Fibroblast of skin of left quadriceps (primary cell): Measurements from ENCODE around the gene TRERF1.
A peak's percentile ranks its signal among the peaks of the same experiment; 100 is the strongest.

ENCODE experiments used
- DNase-seq, 2 experiments: peaks; one replicate each; pipeline ENCODE4 v3.0.0-alpha.2; 2013; ENCODE audit warnings: low read depth in 2 of 2

Gene TRERF1

DNA sequence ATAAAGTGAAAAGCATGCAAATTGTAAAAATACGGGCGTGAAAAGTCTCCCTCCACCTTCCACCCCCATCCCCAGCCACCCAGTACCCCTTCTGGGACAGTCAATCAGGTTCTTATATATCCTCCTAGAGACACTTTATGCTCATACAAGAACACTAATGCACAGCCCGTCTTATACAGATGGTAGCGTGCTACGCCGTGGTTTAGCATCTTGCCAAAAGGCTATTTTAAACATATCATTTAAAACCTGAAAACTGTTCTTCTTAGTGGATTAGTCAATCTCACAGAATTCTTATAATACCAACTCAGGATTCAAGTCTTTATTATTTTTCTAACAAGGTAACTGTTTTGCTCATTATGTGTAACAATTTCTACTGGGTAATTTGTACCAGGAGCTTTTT lies 176.8 kb downstream of the TRERF1 start:
- DNase-seq: no peak

DNA sequence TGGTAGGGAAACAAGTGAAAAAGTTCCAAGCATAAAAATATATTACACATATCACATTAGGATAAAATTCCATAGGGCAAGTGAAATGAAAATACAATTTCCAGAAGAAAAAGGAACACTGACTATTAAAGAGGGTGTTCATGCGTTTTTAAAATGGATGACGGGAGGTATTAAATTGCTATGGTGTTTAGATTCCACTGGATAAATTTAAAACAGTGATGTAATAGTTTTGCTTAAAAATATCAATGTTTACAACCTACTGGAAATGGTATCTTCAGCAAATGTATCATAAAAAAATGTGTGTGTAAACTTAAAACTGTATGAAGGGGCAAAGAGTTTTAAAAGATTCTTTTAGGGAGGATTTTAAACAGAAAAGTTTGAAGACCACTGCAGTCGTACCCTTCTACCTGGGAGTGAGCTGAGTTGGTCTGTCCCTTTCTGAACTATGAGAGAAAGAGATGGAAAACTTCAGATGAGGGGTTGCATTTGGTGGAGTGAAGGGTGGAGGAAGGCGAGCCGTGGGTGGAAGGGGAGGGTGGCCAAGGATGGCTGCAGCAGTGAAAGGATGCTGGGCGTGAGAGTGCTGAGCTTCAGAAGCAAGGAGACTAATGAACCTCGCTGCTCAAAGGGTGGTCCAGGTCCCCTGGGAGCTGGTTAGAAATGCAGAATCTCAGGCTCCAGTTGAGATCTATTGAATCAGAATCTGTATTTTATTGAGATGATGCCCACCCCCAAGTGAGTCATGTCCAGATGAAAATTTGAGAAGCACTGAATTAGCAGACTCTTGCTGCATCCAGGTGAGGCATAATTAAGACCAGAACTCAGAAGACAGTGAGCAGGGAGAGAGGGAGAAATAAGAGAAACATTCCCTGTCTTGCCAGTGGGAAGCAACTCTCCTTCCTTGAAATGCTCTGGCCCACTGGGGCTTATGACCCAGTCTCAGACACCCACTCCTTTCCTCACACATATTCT lies 179.6 kb downstream of the TRERF1 start:
- DNase-seq: no peak

DNA sequence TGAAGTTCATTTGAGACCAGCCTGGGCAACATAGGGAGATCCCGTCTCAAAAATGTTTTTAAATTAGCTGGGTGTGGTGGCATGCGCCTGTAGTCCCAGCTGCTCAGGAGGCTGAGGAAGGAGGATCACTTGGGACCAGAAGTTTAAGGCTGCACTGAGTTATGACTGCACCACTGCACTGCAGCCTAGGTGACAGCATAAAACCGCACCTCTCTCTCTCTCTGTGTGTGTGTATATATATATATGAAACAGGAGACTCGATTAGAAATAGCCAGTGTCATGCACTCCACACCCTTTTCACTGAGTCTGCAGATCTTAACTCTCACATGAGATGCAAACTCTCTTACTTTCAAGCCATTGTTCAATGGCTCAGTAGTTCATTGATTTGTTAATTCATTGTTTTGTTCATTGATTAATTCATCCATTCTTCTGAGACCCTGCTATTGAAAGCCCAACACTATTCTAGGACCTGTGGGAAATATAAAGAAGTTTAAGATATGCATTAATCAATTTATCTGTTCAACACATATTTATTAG lies 181.7 kb downstream of the TRERF1 start:
- no peak for DNase-seq

DNA sequence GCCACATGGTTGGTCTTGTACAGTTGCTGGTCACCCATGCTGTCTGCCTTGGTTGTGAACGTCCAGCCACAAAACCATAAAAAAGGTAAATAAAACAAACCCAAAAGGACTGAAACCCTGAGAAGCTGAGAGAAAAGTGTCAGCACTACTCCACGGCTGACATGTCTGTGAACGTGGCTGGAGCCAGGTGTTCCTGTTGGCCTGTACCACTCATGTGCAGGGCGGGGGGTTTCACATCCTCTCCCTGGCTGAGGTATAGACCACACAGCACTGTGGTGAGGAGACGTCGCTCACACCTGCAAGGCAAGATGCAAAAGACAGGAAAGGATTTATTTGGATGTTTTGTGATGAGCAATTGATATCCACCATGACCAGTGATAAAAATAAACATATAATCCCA lies 182.2 kb downstream of the TRERF1 start:
- no peak for DNase-seq

DNA sequence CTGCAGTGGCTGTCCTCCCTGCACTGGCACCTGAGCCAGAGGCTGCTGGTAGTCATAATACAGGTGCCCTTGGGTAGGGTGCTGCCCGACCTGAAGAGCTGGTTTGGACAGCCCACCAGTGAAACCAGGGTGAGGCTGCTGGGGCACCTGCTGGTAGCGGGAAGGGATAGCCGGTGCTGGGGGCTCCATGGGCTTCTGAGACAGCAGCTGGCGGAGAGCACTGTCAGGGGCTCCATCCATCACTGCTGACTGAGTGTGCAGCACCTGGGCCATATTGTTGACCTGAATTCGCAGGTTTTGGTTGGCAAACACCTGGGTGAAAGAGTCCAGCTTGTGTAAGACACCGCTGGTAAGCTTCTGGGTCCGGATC lies 182.9 kb downstream of the TRERF1 start:
- DNase-seq: no peak

DNA sequence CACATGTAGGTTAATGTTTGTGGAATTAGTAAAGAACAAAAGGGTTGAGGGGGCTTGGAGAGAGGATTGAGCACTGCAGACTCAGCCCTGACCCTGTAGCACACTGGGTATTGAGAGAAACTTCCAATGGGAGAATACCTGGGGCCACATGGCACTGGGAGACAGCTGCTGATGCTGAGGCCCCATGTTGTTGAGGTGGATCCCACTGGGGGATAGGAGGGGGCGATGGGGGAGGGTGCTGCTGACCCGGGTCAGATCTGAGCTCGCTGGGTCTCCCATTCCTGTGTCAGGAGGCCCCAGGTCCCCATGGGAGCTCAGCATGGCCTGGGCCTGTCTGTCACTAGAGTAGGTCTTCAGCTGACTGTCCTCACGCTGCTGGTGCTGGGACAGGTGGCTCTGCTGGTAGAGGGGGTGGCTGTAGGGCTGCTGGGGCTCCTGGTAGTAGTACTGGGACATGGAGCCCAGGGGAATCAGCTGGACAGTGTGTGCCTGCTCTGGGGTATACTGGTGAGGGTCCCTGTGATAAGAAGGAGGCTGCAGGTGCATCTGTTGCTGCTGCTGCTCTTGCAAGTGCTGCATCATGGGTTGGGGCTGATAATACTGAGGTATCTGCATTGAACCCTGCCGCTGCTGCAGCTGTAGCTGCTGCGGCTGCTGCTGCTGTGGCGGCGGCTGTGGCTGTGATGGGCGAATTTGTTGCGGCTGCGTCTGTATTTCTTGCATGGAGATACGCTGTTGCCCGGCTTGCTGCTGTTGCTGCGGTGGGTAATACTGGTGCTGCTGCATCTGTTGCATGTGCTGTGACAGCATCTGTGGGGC lies 183.5 kb downstream of the TRERF1 start:
- no peak for DNase-seq

DNA sequence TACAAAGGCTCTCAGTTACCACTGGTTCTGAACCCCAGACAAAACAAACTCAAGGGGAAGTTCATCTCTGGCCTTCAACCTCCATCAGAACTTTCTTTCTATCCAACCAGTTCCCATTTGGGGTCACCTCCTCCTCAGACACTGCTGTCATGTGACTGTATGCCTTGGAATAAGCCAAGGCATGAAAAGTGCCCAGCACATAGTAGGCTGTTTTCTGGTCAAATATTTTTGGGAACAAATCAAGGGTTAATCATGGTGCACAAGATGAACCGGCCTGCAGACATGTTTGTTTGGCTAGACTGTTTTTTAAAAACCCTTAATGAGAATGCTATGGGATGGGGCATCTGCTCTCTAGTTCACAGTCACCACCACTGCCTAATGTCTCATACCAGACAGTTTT lies 185.2 kb downstream of the TRERF1 start:
- no peak for DNase-seq

DNA sequence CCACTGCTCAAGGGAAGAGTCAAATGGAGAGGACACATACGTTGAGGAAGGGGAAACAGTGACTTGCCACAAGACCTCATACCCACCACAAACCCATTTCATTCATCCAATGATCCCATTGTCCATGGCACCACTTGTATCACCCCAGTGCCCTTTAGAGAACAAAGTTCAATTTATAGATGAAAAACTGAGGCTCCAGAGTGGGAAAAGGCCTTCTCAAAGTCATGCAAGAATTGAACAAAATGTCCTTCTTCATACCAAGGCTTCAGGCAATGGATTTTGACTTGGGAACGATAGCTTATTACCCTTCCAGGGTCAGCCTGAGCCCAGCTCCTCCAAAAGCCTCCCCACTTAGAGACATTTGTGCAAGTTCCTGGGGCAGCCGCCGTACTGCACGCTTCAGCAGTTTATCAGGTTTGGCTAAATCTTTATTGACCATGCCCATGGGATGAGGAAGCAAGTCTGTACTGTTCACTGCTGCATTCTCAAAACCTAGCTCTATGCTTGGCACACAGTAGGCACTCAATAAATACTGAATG lies 186.8 kb downstream of the TRERF1 start:
- DNase-seq: no peak

DNA sequence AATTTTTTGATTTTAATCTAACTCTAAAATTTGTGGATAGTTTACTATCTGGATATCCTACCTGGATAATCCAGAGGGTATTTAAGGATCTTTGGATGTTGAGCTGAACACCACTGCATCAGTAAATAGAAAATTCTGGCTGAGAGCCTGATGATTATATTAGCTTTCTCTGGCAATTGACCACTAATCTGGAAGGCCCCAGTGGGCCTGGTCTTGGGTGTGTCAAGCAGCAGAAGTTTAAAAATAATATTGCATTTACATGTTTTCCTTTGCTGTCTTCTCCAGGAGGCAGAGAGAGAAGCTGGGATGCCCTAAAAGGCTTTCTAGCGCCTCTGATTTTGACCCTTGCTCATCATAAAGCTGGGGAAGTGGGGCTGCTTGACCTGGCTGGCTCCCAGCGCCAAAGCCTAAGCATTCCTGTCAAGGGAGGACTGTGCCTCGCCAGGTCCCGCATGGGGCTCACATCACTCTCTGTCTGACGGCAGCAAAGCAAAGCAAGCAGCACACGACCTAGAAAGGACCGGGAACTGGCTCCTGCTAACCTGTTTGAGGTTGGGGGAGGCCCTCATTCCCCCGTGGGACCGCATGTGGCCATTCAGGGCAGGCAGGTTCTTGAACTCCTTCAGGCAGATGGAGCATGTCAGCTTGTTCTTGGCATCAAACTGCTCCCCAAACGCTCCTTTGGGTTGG lies 187.4 kb downstream of the TRERF1 start:
- no peak for DNase-seq

DNA sequence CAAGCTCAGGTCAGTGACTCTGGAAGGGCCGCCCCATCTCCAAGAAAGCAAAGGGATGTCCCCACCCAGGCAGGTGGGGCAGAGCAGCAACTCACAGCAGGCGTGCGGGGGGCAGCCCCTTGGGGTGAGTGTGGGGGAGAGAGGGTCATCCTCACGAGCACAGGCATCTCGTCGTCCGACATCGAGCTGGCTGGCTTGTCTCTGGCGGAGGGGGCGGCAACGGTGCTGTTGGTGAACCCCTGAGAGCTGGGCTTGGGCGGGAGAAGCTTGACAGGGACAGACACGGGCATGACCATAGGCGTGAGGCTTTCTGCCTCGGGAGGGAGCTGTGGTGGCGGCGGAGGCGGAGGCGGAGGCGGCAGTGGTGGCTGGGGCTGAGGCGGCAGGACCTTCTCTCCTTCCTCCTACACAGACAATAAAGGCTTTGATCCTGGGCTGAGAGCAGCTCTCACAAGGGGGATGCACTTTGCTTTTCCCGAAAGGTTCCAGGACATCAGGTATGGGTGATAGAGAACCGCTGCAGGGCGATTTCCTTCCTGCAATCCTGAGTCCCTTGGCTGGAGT lies 188.5 kb downstream of the TRERF1 start:
- no peak for DNase-seq

DNA sequence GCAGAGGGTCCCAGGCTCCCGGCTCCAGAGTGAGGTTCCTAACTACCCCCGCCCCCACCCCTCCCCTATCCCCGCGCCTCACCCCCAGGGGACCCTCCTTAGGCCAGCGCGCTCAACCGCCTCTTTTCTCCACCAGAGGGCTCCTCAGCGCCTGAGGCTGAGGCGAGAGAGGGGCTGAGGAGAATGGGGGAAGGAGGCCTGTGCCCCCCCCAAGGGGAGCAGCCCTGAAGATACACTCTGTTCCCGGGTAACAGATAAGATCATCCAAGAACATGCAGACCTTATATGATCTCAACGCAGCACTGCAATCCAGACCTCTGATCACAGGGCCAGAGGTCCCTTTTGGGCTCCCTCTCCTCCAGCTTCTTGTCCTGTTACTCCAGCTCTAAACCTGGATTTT lies 190.8 kb downstream of the TRERF1 start:
- no peak for DNase-seq

DNA sequence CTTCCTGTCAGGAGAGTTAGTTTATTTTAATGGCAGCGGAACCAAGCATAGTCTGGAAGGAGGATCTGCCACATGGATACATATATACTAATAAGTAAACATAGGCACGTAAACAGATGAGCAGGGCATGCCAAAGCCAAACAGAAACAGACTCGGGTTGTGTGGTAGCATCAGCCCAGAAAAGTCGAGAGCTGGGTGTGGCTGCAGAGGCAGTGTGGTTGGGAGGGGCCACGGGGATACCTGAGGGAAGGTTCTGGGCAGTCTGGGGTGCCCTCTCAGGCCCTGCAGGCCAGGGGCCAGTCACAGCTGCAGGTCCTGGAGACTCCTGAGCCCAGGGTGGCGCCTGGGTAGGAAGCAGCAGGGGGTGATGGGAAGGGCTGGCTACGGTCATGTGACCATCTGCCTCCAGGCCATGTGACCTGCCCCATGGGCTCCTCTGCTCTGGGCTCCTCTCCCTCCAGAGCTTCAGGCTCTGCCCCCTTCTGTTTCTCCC lies 191.3 kb downstream of the TRERF1 start:
- DNase-seq: no peak

DNA sequence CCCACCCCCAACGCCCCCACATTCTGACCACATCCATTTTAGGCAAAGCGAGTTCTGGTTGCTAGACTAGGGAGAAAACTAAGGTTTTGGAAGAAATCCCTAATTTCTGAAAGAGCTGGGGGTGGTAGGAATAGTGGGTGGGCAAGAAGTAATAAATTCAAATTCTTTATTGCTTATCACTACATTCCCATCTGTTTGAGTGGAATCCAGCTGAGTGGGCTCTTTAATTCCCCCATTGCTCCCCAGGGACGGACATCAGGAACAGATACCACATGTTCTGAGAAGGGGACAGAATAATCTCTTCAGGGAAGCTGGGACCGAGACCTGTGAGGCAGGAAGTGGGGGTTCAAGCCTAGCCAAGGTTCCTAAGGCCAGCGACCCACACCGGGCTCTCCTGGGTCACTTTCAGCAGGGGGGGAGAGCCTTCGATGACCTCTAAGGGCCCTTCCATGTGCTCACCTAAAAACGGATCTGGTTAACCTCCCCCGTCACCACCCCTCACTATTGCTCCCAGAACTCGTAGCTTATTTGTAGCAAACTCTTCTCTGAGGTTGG lies 191.8 kb downstream of the TRERF1 start:
- DNase-seq: peak; percentile 53 to 57

DNA sequence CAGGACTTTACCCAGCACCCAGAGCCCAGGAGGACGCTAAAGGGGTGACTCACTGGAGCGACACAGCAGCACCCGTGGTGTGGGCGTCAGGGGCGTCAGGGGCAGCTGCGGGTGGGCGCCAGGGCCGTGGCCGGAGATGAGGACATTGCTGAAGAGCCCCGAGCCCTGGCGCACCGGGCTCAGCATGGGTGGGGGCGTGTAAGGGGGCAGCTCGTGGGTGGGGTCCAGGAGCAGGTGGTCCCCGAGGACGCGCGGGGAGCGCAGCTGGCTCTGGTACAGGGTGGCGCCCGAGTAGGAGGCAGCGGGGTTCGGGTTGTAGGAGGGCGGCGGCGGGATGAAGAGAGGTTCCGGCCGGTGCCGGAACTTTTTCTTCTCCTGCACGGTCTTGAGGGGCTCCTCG lies 192.4 kb downstream of the TRERF1 start:
- no peak for DNase-seq

DNA sequence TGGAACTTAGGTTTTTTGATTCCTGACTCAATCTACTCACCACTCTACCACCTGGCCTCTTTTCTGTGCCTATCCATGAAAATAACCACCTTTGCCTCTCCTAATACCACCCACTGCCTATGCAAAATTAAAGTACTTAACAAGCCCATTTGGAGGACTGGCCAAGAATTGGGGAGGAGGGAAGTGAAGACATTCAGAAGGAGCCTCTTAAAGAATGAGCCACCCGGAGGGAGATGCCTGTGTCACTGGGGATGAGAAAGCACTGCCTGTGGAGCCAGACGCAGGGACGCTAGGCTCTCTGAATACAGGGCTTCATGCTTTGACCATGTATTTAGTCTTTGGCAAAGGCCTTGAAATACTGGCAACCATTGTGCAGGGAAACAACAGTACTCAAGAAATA lies 194.1 kb downstream of the TRERF1 start:
- DNase-seq: no peak

DNA sequence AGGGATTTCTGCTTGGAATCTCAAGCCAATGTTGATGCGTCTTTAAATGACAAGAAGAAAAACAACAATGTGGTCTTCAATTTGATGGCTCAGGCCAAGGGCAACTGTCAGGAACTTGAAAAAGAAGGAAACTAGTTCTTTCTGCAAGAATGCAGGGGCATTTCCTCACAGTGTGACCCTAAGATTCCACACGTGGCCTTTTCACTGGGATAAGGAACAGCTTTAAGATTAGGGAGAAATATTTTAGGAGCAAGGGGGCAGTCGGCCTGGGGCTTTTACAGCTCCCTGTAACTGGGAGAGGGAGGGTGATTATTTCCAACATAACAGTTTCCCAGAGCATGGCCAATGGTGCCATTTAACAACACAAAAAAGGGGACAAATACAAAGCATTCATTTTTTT lies 194.7 kb downstream of the TRERF1 start:
- DNase-seq: no peak

DNA sequence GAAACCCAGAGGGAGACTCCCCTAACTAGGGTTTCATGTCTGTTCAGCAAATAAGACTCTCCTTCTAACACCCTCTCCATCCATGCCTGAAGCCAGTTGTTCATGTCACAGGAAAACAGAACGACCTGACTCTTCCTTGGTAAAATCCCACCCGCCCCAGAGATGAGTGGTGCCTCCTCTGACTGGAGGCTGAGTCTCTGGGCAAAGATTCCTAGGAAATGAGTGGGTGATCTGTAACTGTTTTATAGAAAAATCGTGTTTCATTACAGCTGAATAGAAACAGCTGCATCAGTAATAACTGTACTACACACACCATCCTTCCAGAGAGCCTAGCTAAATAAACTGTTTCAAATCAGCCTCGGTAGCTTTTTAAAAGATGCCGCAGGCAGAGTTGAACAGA lies 196.7 kb downstream of the TRERF1 start:
- no peak for DNase-seq

DNA sequence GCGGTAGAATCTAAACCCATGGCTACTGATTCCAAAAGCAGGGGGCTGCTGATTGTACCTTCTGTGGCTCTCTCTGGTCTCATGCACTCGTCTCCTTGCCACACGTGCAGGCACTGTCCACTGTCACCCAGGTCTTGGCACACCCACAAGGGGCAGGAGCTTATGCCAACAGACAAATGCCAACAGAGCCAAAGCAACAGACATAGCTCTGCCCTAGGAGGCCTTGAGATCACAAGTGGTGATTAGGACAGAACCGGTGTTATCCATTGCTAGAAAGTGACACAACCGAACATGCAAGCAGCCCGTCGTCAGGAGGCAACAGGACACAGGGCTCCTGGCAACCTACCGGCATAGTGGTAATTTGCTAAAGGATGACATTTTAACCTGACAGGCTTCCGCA lies 197.2 kb downstream of the TRERF1 start:
- DNase-seq: no peak

DNA sequence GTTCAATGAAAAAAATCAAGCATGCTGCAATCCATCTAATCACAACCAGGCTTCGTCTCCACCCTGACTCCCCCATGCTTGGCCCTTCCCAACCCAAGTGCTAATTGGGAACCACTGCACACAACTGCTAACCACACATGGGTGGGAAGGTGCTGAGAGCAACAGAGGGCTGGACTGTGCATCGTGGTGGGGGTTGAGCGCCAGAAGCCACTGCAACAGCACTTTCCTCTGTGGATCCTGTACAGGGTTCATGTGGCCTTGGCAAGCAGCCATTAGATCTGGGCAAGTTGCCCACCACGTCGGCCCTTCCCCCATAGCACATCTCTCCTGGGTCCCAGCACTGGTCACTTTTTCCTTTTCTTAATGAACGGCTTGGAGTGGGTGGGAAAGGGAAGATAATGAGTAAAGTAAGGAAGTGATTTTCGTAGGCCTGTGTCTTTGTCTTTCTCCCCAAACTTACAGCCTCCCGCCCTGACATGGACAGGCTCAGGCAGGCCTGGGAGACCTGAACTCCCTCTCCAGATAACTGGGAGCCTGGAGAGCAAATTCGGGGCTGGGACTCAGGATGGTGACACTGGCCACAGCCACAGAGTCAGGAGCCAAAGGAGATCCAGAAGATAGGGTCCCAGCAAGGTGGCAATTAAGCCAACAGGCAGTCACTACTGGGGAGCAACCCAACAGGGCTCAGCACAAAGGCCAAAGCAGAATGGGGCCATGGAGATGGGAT lies 199.7 kb downstream of the TRERF1 start:
- DNase-seq: no peak

DNA sequence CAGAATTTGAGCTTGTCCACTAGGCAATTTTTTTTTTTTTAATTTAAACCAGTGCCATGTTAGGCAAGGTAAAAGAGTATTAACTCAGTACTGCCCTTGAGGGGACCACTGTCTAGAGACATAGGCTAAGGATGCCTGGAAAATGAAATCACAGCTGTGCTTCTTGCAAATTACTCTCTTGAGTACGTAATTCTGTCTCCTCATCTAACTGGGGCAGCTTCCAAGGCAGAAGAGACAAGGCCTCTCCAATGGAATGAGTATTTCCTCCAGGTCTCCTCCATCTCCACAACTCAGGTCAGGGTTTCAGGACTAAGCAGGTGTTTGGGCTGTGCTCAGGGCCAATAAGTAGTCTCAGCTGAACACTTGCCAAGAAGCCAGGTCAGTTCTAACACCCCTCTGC lies 200.2 kb downstream of the TRERF1 start:
- no peak for DNase-seq
